H1 (cell line): ENCODE measurements around the gene SLC35E4. TPM values are rescaled to one million over a fixed set of nuclear protein-coding genes. Genes with fewer than 3 reads are reported as not detected.
A peak's percentile ranks its signal among the peaks of the same experiment; 100 is the strongest.

ENCODE experiments used
- CTCF ChIA-PET: fragments of 300-600 bp; sonication (Branson Sonifier 250); formaldehyde crosslinking; loops from one replicate; lab custom pipeline; 2021; ENCODE audit not compliant: partially characterized antibody; lab: Charles Lee
- POLR2A ChIA-PET: fragments of 300-600 bp; sonication (Branson Sonifier 250); formaldehyde crosslinking; loops from one replicate; lab custom pipeline; 2021; ENCODE audit warnings: inconsistent platforms; ENCODE audit not compliant: partially characterized antibody; lab: Charles Lee
- DNase-seq, 2 experiments: peaks; one replicate each; pipeline versions ENCODE4 v3.0.0 to v3.0.0-alpha.2; 2010 to 2022; ENCODE audit warnings: low spot score in 2 of 2, low read depth in 1 of 2, mixed read lengths in 1 of 2
- FAIRE-seq: peaks from 2 replicates; lab custom pipeline; 2011; peaks lifted over from hg19 to GRCh38; lab: Jason Lieb, UNC
- H2AFZ ChIP-seq: 2 replicates; pipeline ENCODE4 v1.8.1; 2012; ENCODE audit warnings: low read length, inconsistent platforms
- H2AK5ac ChIP-seq: 2 replicates; pipeline ENCODE4 v1.6.1; 2013; ENCODE audit warnings: low read depth, low read length
- H2BK120ac ChIP-seq: replicated peaks from 2 replicates; pipeline ENCODE3; 2013; ENCODE audit warnings: low read depth, low read length, inconsistent platforms
- H2BK12ac ChIP-seq: 2 replicates; pipeline ENCODE4 v1.6.1; 2013; ENCODE audit warnings: low read depth, low read length
- H2BK15ac ChIP-seq: 2 replicates; pipeline ENCODE4 v1.6.1; 2013; ENCODE audit warnings: low read length
- H2BK20ac ChIP-seq: 2 replicates; pipeline ENCODE4 v1.6.1; 2013; ENCODE audit warnings: low read length
- H2BK5ac ChIP-seq: 2 replicates; pipeline ENCODE4 v1.6.1; 2013; ENCODE audit warnings: low read depth, low read length
- H3K14ac ChIP-seq: 2 replicates; pipeline ENCODE4 v1.6.1; 2013; ENCODE audit warnings: inconsistent platforms; ENCODE audit not compliant: insufficient read length
- H3K18ac ChIP-seq: 2 replicates; pipeline ENCODE4 v1.6.1; 2013; ENCODE audit warnings: low read length; ENCODE audit errors: extremely low read depth
- H3K23ac ChIP-seq: 2 replicates; pipeline ENCODE4 v1.6.1; 2013; ENCODE audit warnings: inconsistent platforms; ENCODE audit not compliant: insufficient read length
- H3K23me2 ChIP-seq: 2 replicates; pipeline ENCODE4 v1.6.1; 2013; ENCODE audit warnings: low read depth, low read length
- H3K27ac ChIP-seq: 2 replicates; pipeline ENCODE4 v1.6.1; 2011; ENCODE audit warnings: low read depth, low read length, inconsistent platforms
- H3K27me3 ChIP-seq, 4 experiments: replicated peaks in 1 of 4; 1 replicate in 1 of 4; 2 replicates in 3 of 4; pipeline versions ENCODE4 v1.6.1 to v1.8.1; 2011 to 2013; ENCODE audit warnings: low read length in 3 of 4, mild to moderate bottlenecking in 3 of 4, inconsistent platforms in 2 of 4, mixed read lengths in 2 of 4, moderate library complexity in 1 of 4; ENCODE audit not compliant: control insufficient read depth in 3 of 4, insufficient read depth in 3 of 4; ENCODE audit errors: extremely low read depth in 1 of 4
- H3K36me3 ChIP-seq, 4 experiments: 2 replicates each; pipeline versions ENCODE4 v1.6.1 to v1.8.1; 2011 to 2013; ENCODE audit warnings: mild to moderate bottlenecking in 4 of 4, low read length in 3 of 4, moderate library complexity in 2 of 4, control low read depth in 1 of 4, inconsistent platforms in 1 of 4; ENCODE audit not compliant: insufficient read depth in 4 of 4, control insufficient read depth in 2 of 4
- H3K4ac ChIP-seq: replicated peaks from 2 replicates; pipeline ENCODE3; 2013; ENCODE audit warnings: low read length, low read depth, mixed read lengths, inconsistent platforms; ENCODE audit not compliant: insufficient read length
- H3K4me1 ChIP-seq, 4 experiments: replicated peaks in 1 of 4; 1 replicate in 1 of 4; 2 replicates in 3 of 4; pipeline versions ENCODE4 v1.6.1 to v1.8.1; 2011 to 2013; ENCODE audit warnings: low read length in 3 of 4, inconsistent platforms in 2 of 4, mixed read lengths in 1 of 4; ENCODE audit not compliant: insufficient read depth in 4 of 4, control insufficient read depth in 3 of 4
- H3K4me2 ChIP-seq, 2 experiments: 2 replicates each; pipeline versions ENCODE4 v1.6.1 to v1.8.1; 2011 to 2013; ENCODE audit warnings: low read depth in 2 of 2, low read length in 2 of 2, control low read depth in 1 of 2, inconsistent platforms in 1 of 2, mild to moderate bottlenecking in 1 of 2; ENCODE audit not compliant: insufficient read depth in 1 of 2
- H3K4me3 ChIP-seq, 4 experiments: fragments of 200-600, 300-600 bp in 1 of 4; sonication (generic), shearing (Covaris generic), sonication (Bioruptor Twin) in 1 of 4; 2 replicates each; pipeline versions ENCODE4 v1.5.1 to v1.8.1; 2011 to 2016; ENCODE audit warnings: low read length in 4 of 4, low read depth in 3 of 4, control low read depth in 2 of 4, inconsistent platforms in 2 of 4, mild to moderate bottlenecking in 2 of 4, mixed read lengths in 1 of 4, moderate library complexity in 1 of 4; ENCODE audit not compliant: insufficient read depth in 2 of 4; ENCODE audit errors: extremely low read depth in 1 of 4
- H3K56ac ChIP-seq: replicated peaks from 2 replicates; pipeline ENCODE3; 2013; ENCODE audit warnings: low read depth, mild to moderate bottlenecking, mixed read lengths, low read length, inconsistent platforms; ENCODE audit not compliant: insufficient read length
- H3K79me1 ChIP-seq: 2 replicates; pipeline ENCODE4 v1.6.1; 2013; ENCODE audit warnings: low read depth, low read length, control low read depth
- H3K79me2 ChIP-seq, 2 experiments: 2 replicates each; pipeline versions ENCODE4 v1.6.1 to v1.8.1; 2012 to 2013; ENCODE audit warnings: low read length in 2 of 2, mild to moderate bottlenecking in 2 of 2, inconsistent platforms in 1 of 2; ENCODE audit not compliant: insufficient read depth in 2 of 2, control insufficient read depth in 1 of 2
- H3K9ac ChIP-seq, 4 experiments: replicated peaks in 1 of 4; 1 replicate in 1 of 4; 2 replicates in 3 of 4; pipeline versions ENCODE4 v1.6.1 to v1.8.1; 2011 to 2013; ENCODE audit warnings: low read depth in 3 of 4, low read length in 3 of 4, control low read depth in 2 of 4, mild to moderate bottlenecking in 2 of 4, moderate library complexity in 2 of 4, inconsistent platforms in 1 of 4; ENCODE audit errors: extremely low read depth in 1 of 4
- H3K9me3 ChIP-seq, 2 experiments: 2 replicates each; pipeline versions ENCODE4 v1.6.1 to v1.8.1; 2012 to 2013; ENCODE audit warnings: mild to moderate bottlenecking in 2 of 2, moderate library complexity in 2 of 2, control low read depth in 1 of 2, inconsistent platforms in 1 of 2, low read depth in 1 of 2, low read length in 1 of 2, mixed read lengths in 1 of 2; ENCODE audit not compliant: insufficient read depth in 2 of 2
- H4K20me1 ChIP-seq, 2 experiments: replicated peaks in 1 of 2; 2 replicates each; pipeline versions ENCODE3 to v1.8.1; 2011 to 2013; ENCODE audit warnings: inconsistent platforms in 2 of 2, low read length in 2 of 2, mild to moderate bottlenecking in 1 of 2; ENCODE audit not compliant: insufficient read depth in 2 of 2, control insufficient read depth in 1 of 2
- H4K5ac ChIP-seq: 2 replicates; pipeline ENCODE4 v1.6.1; 2013; ENCODE audit warnings: low read length, low read depth, mixed read lengths, inconsistent platforms; ENCODE audit not compliant: insufficient read length
- H4K8ac ChIP-seq: 2 replicates; pipeline ENCODE4 v1.8.0; 2013; ENCODE audit warnings: mild to moderate bottlenecking, moderate library complexity, low read length, inconsistent platforms; ENCODE audit not compliant: insufficient read depth; ENCODE audit errors: extremely low read depth
- H4K91ac ChIP-seq: replicated peaks from 2 replicates; pipeline ENCODE3; 2013; ENCODE audit warnings: low read length, mixed read lengths, inconsistent platforms; ENCODE audit not compliant: insufficient read length
- ASH2L ChIP-seq: fragments of 200-600, 300-600 bp; sonication (generic); IDR thresholded peaks from one replicate; pipeline ENCODE4 v1.7.1; 2017; ENCODE audit warnings: low read length
- EGR1 ChIP-seq: IDR thresholded peaks from 2 replicates; pipeline ENCODE4 v1.6.1; 2011; ENCODE audit warnings: low read depth, low read length, borderline replicate concordance
- KDM1A ChIP-seq: fragments of 200-600, 300-600 bp; sonication (generic); IDR thresholded peaks from 2 replicates; pipeline ENCODE4 v1.7.1; 2016; ENCODE audit warnings: mild to moderate bottlenecking, low read length, borderline replicate concordance
- KDM5A ChIP-seq: fragments of 200-600 bp; IDR thresholded peaks from 2 replicates; pipeline ENCODE4 v1.7.1; 2012; ENCODE audit warnings: mild to moderate bottlenecking, low read length, inconsistent platforms, mixed read lengths
- NANOG ChIP-seq: IDR thresholded peaks from 2 replicates; pipeline ENCODE4 v1.6.1; 2011; ENCODE audit warnings: low read length, low read depth, mild to moderate bottlenecking, inconsistent platforms; ENCODE audit not compliant: insufficient read depth, poor library complexity, severe bottlenecking
- RFX5 ChIP-seq: IDR thresholded peaks from 2 replicates; pipeline ENCODE4 v1.6.1; 2011; ENCODE audit warnings: low read depth, low read length, improper control_type of control experiment, borderline replicate concordance
- SIRT6 ChIP-seq: IDR thresholded peaks from one replicate; pipeline ENCODE4 v1.7.1; 2012; ENCODE audit warnings: low read length, inconsistent platforms
- SP2 ChIP-seq: IDR thresholded peaks from 2 replicates; pipeline ENCODE4 v1.6.1; 2012; ENCODE audit warnings: mild to moderate bottlenecking, low read length, inconsistent platforms
- SP4 ChIP-seq: IDR thresholded peaks from 2 replicates; pipeline ENCODE4 v1.6.1; 2012; ENCODE audit warnings: low read length, inconsistent platforms
- SUZ12 ChIP-seq: fragments of 200-600 bp; sonication (generic); IDR thresholded peaks from 2 replicates; pipeline ENCODE4 v1.6.1; 2012; ENCODE audit warnings: mild to moderate bottlenecking, inconsistent platforms, low read length, moderate library complexity, mixed read lengths
- TCF12 ChIP-seq: IDR thresholded peaks from 2 replicates; pipeline ENCODE4 v1.6.1; 2011; ENCODE audit warnings: low read depth, mild to moderate bottlenecking, low read length
- WGBS, 2 experiments: shearing (Covaris generic) in 1 of 2; methylation state at CpG; one replicate each; pipeline versions ENCODE4 v1.1.6 to v1.1.7; 2013 to 2015; ENCODE audit warnings: low lambda C conversion rate in 2 of 2, mixed read lengths in 2 of 2, inconsistent platforms in 1 of 2, low coverage in 1 of 2, missing lambda C conversion rate in 1 of 2; ENCODE audit not compliant: insufficient replicate concordance in 2 of 2, insufficient coverage in 1 of 2, insufficient read length in 1 of 2; ENCODE audit errors: extremely low coverage in 1 of 2, missing lambda C conversion rate in 1 of 2; 5-methylcytosine and 5-hydroxymethylcytosine counted together
- polyA plus RNA-seq, 7 experiments: library from polyadenylated mRNA; depleted of rRNA in 3 of 7; stranded (reverse) in 5 of 7; unstranded in 2 of 7; fragments of >200 nt in 5 of 7; fragments of 200-250 nt in 2 of 7; gene quantifications; 1 replicate in 5 of 7; 2 replicates in 1 of 7; 4 replicates in 1 of 7; pipeline versions ENCODE4 v1.2.1 to v1.2.3, GENCODE V29; 2011 to 2013; ENCODE audit warnings: missing spikeins in 2 of 7, mixed read lengths in 2 of 7
- total RNA-seq: library from RNA; stranded (reverse); fragmentation: NEBNext Ultra II Directional; extraction: Animal tissue kit (Norgen Biotek cat#: 25700); gene quantifications from 2 replicates; pipeline ENCODE4 v1.2.1, GENCODE V29; 2021
- TF ChIP-seq, protein P1 (sequence below): IDR thresholded peaks from 2 replicates; pipeline ENCODE4 v1.6.1; 2012; ENCODE audit warnings: low read length, inconsistent platforms

The SLC35E4 gene
- total and polyA plus RNA-seq, 2 of the 8 experiments (the other 6 are each of a cell fraction or from before 2014, with no cell fraction given): 5.1 to 5.6 TPM

DNA sequence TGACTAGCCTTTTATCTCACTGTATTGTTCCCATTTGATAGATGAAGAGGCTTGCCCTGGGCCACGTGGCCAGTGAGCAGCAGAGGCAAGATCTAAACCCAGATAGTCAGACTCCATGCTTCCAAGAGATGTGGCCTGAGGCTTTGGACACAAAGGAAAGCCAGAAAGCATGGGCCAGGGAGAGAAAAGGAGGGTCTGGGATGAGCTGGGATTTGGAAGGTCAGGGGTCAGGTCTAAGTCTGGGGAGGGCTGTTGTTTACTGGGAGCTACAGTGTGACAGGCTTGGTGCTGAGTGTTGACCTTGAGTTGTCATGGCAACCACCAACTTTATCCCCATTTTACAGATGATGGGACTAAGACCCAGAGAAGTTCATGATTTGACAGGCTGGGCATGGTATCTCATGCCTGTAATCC, 2.1 kb downstream of the SLC35E4 start:
- Histone ChIP-seq H3K36me3 (no peaks in the 10 kb centered on the region), H3K79me2 (no peaks in the 10 kb centered on the region; a peak in 1 of 4 replicates), H2BK15ac (no peak overlapping the region), H3K9me3 (no peaks in the 10 kb centered on the region), H3K14ac (no peak overlapping the region), H3K18ac (no peak overlapping the region), H3K79me1 (peaks cover 2% of the 10 kb centered on the region; the same call in 1 of the 2 replicates), H2AK5ac (no peak overlapping the region), H3K4ac (no peak overlapping the region), H3K23ac (no peak overlapping the region), H2BK5ac (no peak overlapping the region), H3K4me3 (no peak overlapping the region), H3K27ac (no peak overlapping the region), H2BK12ac (no peak overlapping the region), H4K91ac (no peak overlapping the region), H3K4me1 (peaks cover 0 to 22% (median 14%) of the 10 kb centered on the region in 4 experiments; a peak in 6 of 7 replicates), H3K27me3 (peaks cover 0 to 4% (median 0%) of the 10 kb centered on the region in 4 experiments; a peak in 2 of 7 replicates), H3K23me2 (peaks cover 11% of the 10 kb centered on the region; the same call in 1 of the 2 replicates), H2AFZ (no peak overlapping the region), H4K5ac (peak overlapping the region; percentile 46), H2BK120ac (no peak overlapping the region), H2BK20ac (no peak overlapping the region), H3K9ac (no peak overlapping the region), H3K4me2 (no peak overlapping the region), H3K56ac (no peak overlapping the region), H4K8ac (no peak overlapping the region), H4K20me1 (peaks cover 0 to 2% of the 10 kb centered on the region in 2 experiments)
- FAIRE-seq: no peak
- ChIA-PET POLR2A (interaction anchor here (0.9 to 1.6 kb wide), 2 partner anchors 18 kb away, joined by 4 to 5 read pairs; no protein-coding TSS in a partner anchor), CTCF (interaction anchor here (0.6 to 7.8 kb wide), 5 partner anchors 13 to 117 kb away, joined by 3 to 137 read pairs (median 4); no protein-coding TSS in a partner anchor)
- DNase-seq: no peak
- WGBS, 2 experiments: 82% methylated on average over 1 of the region's 1 CpG; no CpG with 5 or more reads in 1 of the 2 experiments
- TF ChIP-seq SP2: no peak
- no peak for TF ChIP-seq RFX5
- TF ChIP-seq ASH2L: no peak
- no peak for TF ChIP-seq KDM5A
- TF ChIP-seq TCF12: no peak
- no peak for TF ChIP-seq KDM1A
- TF ChIP-seq, protein P1, sequence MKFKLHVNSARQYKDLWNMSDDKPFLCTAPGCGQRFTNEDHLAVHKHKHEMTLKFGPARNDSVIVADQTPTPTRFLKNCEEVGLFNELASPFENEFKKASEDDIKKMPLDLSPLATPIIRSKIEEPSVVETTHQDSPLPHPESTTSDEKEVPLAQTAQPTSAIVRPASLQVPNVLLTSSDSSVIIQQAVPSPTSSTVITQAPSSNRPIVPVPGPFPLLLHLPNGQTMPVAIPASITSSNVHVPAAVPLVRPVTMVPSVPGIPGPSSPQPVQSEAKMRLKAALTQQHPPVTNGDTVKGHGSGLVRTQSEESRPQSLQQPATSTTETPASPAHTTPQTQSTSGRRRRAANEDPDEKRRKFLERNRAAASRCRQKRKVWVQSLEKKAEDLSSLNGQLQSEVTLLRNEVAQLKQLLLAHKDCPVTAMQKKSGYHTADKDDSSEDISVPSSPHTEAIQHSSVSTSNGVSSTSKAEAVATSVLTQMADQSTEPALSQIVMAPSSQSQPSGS: no peak
- no peak for TF ChIP-seq EGR1
- no peak for TF ChIP-seq SUZ12
- no peak for TF ChIP-seq NANOG
- TF ChIP-seq SP4: no peak
- no peak for TF ChIP-seq SIRT6
